Large intestine (tissue), 3 donors: ENCODE measurements around the gene FBXL5. TPM values are rescaled to one million over a fixed set of nuclear protein-coding genes. Genes with fewer than 3 reads are reported as not detected.

Experiments
- DNase-seq, 2 donors: peaks; one replicate each; pipeline versions ENCODE4 v3.0.0 to v3.0.0-alpha.2; 2013
- H3K27ac ChIP-seq: one replicate; pipeline ENCODE4 v1.5.1; 2013; ENCODE audit warnings: low read length
- H3K27me3 ChIP-seq: 2 replicates; pipeline ENCODE4 v1.6.1; 2013; ENCODE audit warnings: low read length; ENCODE audit not compliant: control insufficient read depth, insufficient read depth
- H3K36me3 ChIP-seq: 2 replicates; pipeline ENCODE4 v1.6.1; 2013; ENCODE audit warnings: low read length; ENCODE audit not compliant: control insufficient read depth, insufficient read depth
- H3K4me1 ChIP-seq: one replicate; pipeline ENCODE4 v1.6.1; 2013; ENCODE audit warnings: low read length; ENCODE audit not compliant: control insufficient read depth, insufficient read depth
- H3K4me3 ChIP-seq: one replicate; pipeline ENCODE4 v1.5.1; 2013; ENCODE audit warnings: low read length
- H3K9me3 ChIP-seq: one replicate; pipeline ENCODE4 v1.6.1; 2013; ENCODE audit warnings: mild to moderate bottlenecking, low read depth, low read length, moderate library complexity; ENCODE audit not compliant: control insufficient read depth
- WGBS: methylation state at CpG from one replicate; pipeline ENCODE4 v1.1.5; 2013; ENCODE audit warnings: low lambda C conversion rate; ENCODE audit not compliant: insufficient coverage; 5-methylcytosine and 5-hydroxymethylcytosine counted together
- polyA plus RNA-seq: library from polyadenylated mRNA; unstranded; fragments of 120-200 nt; gene quantifications from one replicate; pipeline ENCODE4 v1.2.1, GENCODE V29; 2013

The FBXL5 gene
- polyA plus RNA-seq, 1 donor = 73.8 TPM

GRCh38 chr4:15667006-15667405, 11.8 kb upstream of the FBXL5 start:
- no peak overlapping the region for H3K4me3 ChIP-seq
- H3K27ac ChIP-seq = no peak overlapping the region
- no CpG with 5 or more reads among the region's 4 CpGs for WGBS

GRCh38 chr4:15665753-15666365, 10.7 kb upstream of the FBXL5 start:
- no CpG with 5 or more reads among the region's 3 CpGs for WGBS
- no peaks in the 10 kb centered on the region for H3K36me3 ChIP-seq
- H3K27me3 ChIP-seq = no peaks in the 10 kb centered on the region
- no peak overlapping the region for H3K4me3 ChIP-seq
- DNase-seq = peak; percentile 44 to 50
- H3K9me3 ChIP-seq = no peaks in the 10 kb centered on the region
- no peaks in the 10 kb centered on the region for H3K4me1 ChIP-seq
- no peak overlapping the region for H3K27ac ChIP-seq

More at GRCh38 chr4:15667006-15667405, 11.8 kb upstream of the FBXL5 start:
- Histone ChIP-seq H3K4me1 (no peaks in the 10 kb centered on the region), H3K36me3 (no peaks in the 10 kb centered on the region), H3K9me3 (no peaks in the 10 kb centered on the region), H3K27me3 (no peaks in the 10 kb centered on the region)
- no peak for DNase-seq

- Histone ChIP-seq H3K36me3 (no peaks in the 10 kb centered on the region), H3K27me3 (no peaks in the 10 kb centered on the region), H3K9me3 (peaks cover 5% of the 10 kb centered on the region), H3K4me3 (no peak overlapping the region), H3K27ac (no peak overlapping the region), H3K4me1 (peaks cover 5% of the 10 kb centered on the region)
- whole genome bisulfite sequencing = no CpG with 5 or more reads among the region's 5 CpGs
- peak in 1 of 2 donors; percentile 49 for DNase-seq
Measured at GRCh38 chr4:15659768-15660570, 4.8 kb upstream of the FBXL5 start.

- 90% methylated on average over 2 of the region's 2 CpGs for WGBS
- no peak for DNase-seq
- no peaks in the 10 kb centered on the region for H3K27me3 ChIP-seq
- no peak overlapping the region for H3K27ac ChIP-seq
- peaks cover 5% of the 10 kb centered on the region for H3K9me3 ChIP-seq
- H3K4me1 ChIP-seq = peaks cover 5% of the 10 kb centered on the region
- no peak overlapping the region for H3K4me3 ChIP-seq
- no peaks in the 10 kb centered on the region for H3K36me3 ChIP-seq
Measured at GRCh38 chr4:15658781-15659180, 3.6 kb upstream of the FBXL5 start.

- H3K36me3 ChIP-seq = no peaks in the 10 kb centered on the region
- WGBS = 80% methylated on average over 2 of the region's 4 CpGs
- no peaks in the 10 kb centered on the region for H3K27me3 ChIP-seq
- DNase-seq = no peak
- no peak overlapping the region for H3K4me3 ChIP-seq
- peaks cover 5% of the 10 kb centered on the region for H3K9me3 ChIP-seq
- H3K4me1 ChIP-seq = peaks cover 6% of the 10 kb centered on the region
- H3K27ac ChIP-seq = no peak overlapping the region
Measured at GRCh38 chr4:15658136-15658770, 3.1 kb upstream of the FBXL5 start.

- Histone ChIP-seq H3K27ac (no peak overlapping the region), H3K9me3 (peaks cover 5% of the 10 kb centered on the region), H3K4me3 (no peak overlapping the region), H3K27me3 (no peaks in the 10 kb centered on the region), H3K4me1 (peaks cover 13% of the 10 kb centered on the region), H3K36me3 (no peaks in the 10 kb centered on the region)
- DNase-seq = no peak
Measured at GRCh38 chr4:15657366-15657765, 2.2 kb upstream of the FBXL5 start.

- Histone ChIP-seq H3K27ac (peak overlapping the region; percentile 99), H3K27me3 (no peaks in the 10 kb centered on the region), H3K36me3 (no peaks in the 10 kb centered on the region), H3K4me3 (peak overlapping the region; percentile 71), H3K9me3 (peaks cover 5% of the 10 kb centered on the region), H3K4me1 (peaks cover 17% of the 10 kb centered on the region)
- no peak for DNase-seq
- WGBS = 30% methylated on average over 2 of the region's 12 CpGs
Measured at GRCh38 chr4:15656038-15656470, 897 bp upstream of the FBXL5 start.

GRCh38 chr4:15654593-15655222, 449 bp downstream of the FBXL5 start:
- DNase-seq = peak; percentile 23 to 76
- Histone ChIP-seq H3K27me3 (no peaks in the 10 kb centered on the region), H3K4me3 (peak overlapping the region; percentile 72), H3K27ac (peak overlapping the region; percentile 88), H3K36me3 (no peaks in the 10 kb centered on the region), H3K4me1 (peaks cover 17% of the 10 kb centered on the region), H3K9me3 (peaks cover 5% of the 10 kb centered on the region)
- WGBS = no CpG with 5 or more reads among the region's 66 CpGs

- WGBS = 0% methylated on average over 1 of the region's 7 CpGs
- DNase-seq = peak; percentile 23 to 51
- Histone ChIP-seq H3K27ac (peak overlapping the region; percentile 82), H3K27me3 (no peaks in the 10 kb centered on the region), H3K4me1 (peaks cover 17% of the 10 kb centered on the region), H3K4me3 (peak overlapping the region; percentile 72), H3K36me3 (no peaks in the 10 kb centered on the region), H3K9me3 (peaks cover 5% of the 10 kb centered on the region)
Measured at GRCh38 chr4:15653864-15654592, 1.1 kb downstream of the FBXL5 start.

GRCh38 chr4:15653420-15653819, 1.7 kb downstream of the FBXL5 start:
- Histone ChIP-seq H3K4me3 (peak overlapping the region; percentile 72), H3K27me3 (no peaks in the 10 kb centered on the region), H3K36me3 (no peaks in the 10 kb centered on the region), H3K27ac (peak overlapping the region; percentile 82), H3K4me1 (peaks cover 17% of the 10 kb centered on the region), H3K9me3 (peaks cover 5% of the 10 kb centered on the region)
- 13% methylated on average over 1 of the region's 4 CpGs for WGBS
- peak in 1 of 2 donors; percentile 40 for DNase-seq
